Embryonic facial prominence (tissue), 1 donor: ENCODE results near the gene CHDH.
A peak's percentile ranks its signal among the peaks of the same experiment; 100 is the strongest.

Source experiments
- DNase-seq: peaks from one replicate; pipeline ENCODE4 v3.0.0-alpha.2; 2016; ENCODE audit errors: extremely low spot score

Gene CHDH

DNA sequence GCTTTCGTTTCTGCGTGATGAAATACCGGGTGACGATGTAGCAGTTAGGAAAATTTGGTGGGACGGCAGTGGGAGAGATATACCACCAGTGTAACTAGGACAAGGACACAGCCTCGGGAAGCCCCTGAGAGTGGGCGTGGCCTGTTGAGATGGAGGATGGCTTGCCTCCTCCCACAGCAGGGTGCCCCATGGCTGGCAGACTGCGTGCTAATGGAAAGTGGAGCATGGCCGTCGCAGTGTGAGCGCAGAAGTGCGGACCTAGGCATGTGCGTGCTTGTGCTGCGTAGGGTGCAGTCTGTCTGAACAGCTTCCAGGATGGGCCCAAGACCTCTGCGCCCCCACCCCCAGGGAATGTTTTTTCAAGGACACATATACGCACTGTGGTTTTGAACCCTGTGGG, 56.8 kb downstream of the CHDH start:
- no peak for DNase-seq

DNA sequence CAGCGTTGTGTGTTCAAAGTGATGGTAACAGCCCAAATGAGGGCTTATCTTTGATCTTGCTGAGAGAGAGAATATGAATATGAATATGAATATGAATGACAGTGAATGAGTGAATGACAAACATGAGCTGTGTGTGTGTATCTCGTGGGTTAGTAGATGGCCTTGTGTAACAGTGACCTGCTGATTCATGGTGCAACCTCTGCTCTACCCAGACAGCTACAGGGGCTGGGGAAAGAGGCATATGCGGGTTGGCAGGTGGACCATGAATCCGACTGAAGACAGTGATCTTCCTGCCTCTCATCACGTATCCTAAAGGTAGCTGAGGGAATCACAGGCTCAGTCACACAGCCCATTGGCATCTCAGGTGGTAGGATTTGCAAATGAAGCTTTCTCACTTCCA, 58.2 kb downstream of the CHDH start:
- no peak for DNase-seq

DNA sequence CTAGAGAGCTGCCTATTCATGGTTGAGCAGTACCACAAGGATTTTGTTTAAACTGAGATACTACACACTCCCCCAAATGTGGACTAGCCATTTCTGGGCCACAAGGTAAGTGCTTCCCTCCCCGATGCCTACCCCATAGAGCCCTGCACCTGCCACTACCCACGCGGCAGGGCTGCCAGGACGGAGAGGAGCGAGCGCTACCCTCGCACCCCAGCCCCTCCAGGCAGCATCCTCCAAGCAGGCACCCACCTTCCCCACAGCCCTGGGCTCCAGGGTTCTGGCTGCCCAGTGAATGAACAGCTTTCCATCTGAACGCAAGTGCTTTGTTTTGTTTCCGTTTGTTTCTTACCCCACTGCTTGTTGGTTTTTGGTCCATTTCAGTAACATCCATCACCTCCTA, 59.2 kb downstream of the CHDH start:
- no peak for DNase-seq

DNA sequence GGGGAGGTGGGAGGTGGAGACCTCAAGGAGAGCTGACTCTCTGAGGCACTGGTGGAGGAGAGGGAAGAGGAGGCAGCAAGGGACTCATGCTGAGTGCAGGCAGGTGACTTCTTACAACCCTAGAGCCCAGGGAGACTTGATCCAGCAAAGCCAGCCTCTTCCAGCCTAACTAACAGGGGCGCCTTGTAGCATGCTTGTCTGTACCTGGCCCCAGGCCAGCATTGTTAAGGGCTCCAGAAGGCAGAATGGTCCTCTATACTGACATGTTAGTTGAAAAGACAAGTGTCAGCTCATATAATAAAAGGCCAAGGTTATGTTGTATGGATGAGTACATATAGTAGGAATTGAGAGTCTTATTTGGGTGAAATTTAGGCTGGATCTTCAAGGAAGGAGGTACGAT, 65.4 kb downstream of the CHDH start:
- DNase-seq: no peak

DNA sequence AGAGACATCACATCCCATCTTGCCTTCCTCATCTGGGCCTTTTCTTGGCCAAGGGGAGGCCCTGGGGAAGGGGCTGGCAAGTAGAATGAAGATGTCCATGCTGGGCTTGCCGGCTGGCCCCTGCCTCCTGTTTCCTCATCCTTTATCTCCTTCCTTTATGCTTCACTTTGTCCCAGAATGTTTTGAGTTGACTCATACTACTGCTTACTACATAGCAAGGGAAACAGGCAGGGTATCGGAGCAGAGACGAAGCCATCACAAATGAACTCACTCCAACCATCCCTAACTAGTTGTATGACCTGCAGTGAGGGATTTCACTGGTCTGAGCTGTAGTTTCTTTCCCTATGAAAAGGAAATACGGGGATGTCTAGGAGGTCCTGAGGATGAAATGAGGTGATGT, 66.0 kb downstream of the CHDH start:
- no peak for DNase-seq

DNA sequence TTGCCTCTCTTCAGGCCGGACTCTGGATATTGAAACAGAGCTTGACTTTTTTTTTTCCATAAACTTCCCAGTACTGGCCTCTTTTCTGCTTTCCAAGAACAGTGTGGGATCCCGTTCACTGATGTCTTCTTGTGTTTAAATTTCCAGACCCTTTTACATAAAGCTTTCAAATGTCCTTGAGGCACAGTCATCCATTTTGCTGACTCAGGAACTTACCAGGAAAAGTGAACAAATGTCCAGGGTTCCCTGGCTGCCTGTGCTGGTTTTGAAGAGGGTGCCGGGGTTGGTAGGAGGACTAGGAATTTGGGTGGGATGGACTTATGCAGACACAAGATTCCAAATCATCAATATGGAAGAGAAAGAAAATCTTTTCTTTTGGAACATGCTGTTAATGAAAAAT, 68.1 kb downstream of the CHDH start:
- no peak for DNase-seq

DNA sequence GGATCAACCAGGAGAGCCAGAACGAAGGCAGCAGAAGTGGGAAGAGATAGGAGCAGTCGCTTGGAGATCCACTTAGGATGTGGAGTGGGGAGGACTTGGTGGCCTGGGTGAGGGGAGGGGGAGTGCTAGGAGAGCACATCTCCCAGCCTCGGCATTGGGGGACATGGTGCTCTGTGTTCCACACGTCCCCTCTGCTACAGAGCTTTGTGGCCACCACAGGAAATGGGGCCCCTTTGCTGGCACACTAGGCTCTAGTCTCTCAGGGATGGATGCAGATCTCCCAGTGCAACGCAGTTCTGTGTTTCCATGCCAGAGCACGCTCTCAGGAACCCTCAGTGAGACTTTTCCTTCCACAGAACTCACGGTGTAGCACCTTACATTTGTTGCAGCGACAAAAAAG, 68.8 kb downstream of the CHDH start:
- no peak for DNase-seq

DNA sequence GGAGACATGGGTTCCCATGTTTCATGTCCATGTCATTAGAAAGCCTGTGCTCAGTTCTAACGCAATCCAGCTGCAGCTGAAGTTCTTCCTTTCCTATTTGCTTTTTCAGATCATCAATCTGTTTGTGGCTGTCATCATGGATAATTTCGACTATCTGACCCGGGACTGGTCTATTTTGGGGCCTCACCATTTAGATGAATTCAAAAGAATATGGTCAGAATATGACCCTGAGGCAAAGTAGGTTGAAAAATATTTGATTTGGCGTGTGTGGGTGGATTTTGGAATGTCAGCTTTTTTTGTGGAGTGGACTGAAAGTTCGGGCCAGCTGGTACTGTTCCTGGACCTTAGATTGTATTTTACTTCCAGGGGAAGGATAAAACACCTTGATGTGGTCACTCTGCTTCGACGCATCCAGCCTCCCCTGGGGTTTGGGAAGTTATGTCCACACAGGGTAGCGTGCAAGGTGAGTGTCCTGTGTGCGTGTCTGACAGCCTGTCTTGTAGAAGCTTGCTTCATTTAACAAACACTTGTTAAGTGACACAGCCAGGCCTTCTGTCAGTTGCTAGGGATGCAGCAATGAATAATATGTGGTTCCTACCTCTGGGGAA, 69.6 kb downstream of the CHDH start:
- DNase-seq: no peak

DNA sequence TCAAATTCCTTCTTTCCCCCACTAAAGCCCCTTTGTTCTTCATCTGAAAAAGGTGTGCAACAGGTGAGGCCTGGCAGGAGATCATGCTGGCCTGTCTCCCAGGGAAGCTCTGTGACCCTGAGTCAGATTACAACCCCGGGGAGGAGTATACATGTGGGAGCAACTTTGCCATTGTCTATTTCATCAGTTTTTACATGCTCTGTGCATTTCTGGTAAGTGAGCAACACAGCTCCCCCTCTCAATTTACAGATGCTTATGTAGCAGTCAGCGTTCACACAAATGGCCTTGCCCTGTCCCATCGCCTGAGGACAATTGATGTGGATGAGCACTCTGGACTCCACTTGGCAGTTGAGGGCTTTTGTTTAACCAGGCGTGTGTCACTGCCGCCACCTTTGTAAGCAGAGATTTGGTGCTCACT, 70.4 kb downstream of the CHDH start:
- no peak for DNase-seq

DNA sequence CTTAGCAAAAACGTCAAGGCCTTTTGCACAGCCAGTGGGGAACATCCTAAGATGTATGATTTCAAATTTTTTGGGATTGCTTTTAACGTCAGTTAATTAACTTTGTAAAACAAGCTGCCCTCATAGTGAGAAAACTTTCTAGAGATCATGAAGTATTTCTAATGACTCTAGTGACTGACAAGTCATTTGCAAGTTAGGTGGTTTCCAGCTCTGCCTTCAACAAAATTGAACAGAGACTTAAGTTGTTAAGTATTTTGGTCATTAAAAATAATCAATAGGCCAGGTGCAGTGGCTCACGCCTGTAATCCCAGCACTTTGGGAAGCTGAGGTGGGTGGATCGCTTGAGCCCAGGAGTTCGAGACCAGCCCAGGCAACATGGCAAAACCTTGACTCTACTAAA, 71.2 kb downstream of the CHDH start:
- DNase-seq: no peak

DNA sequence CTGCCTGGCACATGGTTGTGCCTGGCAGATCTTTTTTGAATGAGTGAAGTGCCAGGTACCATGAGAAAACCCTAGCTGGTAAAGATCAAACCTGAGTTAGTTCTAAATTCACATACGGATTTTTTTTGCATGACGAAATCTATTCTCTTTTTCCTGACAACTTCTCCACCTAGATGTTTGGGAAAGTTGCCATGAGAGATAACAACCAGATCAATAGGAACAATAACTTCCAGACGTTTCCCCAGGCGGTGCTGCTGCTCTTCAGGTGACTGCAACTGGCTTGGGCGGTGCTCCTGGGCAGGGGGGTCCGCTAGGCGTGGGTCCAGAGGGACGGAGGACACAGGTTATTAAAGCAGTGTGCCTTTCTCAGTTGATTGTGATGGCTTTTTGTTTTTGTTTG, 71.8 kb downstream of the CHDH start:
- DNase-seq: no peak

DNA sequence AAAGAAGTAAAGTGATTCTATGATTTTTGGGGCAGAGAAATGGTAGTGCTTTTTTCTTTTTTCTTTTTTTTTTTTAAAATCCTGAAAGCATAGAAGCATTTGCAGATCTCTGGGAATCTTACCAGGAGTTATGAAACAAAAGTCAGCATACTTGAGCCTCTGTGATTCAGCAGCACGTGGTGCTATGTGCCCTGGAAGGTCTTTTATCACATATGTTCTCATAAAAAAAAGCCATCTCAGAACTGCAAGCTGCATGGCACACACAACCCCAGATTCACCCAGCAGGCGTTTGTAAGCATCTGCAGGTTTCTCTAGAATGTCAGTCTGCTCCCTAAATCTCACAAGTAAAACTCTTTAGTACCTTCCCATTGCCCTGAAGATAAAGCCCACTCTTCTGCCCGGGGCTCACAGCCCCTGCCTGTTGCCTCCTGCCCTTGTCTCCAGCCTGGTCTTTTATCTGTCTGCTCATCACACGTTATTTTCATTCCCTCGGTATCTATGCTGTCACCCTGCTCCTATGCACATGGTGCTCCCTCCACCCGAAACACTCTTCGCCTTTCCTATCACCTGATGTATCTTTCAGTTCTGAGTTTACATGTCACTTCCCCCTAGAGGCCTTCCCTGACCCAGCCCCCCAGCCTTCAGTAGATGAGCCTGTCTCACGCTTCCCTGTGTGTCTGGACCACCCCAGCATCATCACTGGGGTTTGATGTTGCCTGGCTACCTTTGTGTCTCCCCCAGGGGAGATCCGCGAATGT, 72.4 kb downstream of the CHDH start:
- DNase-seq: peak; percentile 24

DNA sequence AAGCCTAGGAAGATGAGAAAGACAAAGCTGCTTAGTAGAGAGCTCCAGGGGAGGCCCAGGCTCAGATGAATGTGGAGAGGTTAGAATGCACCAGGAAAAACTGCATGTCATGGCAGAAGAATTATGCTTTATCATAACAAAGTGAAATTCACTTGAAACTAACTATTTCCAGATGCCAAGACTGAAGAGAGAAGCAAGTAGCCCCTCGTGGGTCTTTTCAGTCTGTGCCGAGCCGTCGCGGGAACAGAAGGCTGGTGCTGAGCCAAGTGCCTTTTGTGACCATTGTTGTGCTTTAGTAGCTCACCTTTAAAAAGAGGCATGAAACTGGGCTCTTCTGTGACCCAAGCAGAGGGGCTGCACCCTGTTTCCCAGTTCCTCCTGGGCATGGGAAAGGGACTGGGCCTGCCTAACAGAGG, 73.2 kb downstream of the CHDH start:
- DNase-seq: peak; percentile 48

DNA sequence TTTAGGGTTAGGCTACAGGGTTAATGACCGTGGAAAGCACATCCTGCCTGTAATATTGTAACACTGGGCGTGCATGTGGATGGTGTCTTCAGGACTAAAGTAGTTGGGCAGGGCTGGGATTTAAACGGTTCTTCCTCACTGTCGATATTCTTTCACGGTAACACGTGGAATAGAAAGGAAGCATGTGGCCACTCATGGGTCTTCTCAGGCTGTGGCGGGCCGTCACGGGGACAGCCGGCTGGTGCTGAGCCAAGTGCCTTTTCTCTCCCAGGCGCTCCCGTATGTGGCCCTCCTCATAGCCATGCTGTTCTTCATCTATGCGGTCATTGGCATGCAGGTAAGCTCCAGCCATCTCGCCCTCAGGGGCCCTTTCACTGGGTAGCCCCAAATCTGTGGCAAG, 73.7 kb downstream of the CHDH start:
- no peak for DNase-seq

DNA sequence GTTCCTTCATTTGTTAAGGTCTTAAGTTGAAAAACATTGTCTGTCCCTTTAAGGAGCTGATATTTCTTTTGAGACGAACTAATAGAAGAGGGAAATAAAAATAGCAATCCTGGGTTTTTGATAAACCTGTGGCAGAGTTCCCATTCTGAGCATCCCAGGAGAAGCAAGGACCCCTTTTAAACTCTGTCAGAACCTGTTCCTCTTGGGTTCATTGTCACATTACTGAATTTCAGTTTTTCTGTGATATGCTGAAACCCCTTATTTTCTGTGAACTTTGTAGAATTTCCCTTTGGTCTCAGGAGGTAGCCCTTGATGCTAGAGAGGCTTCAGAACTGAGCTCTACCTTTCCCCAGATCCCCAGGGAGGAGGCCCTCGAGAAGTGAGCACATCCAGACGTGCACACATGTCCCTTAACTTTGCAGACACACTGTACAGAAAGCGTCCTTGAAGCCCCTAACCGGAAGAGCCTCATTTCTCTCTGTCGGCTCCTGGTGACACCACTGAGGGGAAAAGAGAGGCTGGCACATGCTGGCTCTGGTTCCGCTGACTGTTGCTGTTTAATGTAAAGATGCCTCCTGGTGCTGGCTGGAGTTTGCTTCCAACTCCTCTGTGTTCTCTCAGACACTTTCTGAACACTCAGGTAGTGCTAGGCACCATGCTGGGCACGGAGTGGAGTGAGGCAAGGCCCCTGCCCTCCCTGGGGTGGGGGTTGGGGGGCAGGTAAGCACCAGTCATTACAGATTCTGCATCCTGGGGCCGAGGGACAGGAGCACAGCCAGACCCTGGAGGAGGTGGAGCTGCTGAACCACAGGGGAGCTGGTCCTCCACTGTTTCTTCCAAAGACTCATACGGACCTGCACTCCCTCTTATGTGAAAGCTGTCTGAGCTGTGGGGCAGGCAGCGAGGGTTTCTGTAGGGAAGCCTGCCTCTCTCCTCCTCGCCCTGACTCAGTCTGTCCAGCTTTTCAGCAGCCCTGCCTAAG, 77.5 kb downstream of the CHDH start:
- DNase-seq: no peak

DNA sequence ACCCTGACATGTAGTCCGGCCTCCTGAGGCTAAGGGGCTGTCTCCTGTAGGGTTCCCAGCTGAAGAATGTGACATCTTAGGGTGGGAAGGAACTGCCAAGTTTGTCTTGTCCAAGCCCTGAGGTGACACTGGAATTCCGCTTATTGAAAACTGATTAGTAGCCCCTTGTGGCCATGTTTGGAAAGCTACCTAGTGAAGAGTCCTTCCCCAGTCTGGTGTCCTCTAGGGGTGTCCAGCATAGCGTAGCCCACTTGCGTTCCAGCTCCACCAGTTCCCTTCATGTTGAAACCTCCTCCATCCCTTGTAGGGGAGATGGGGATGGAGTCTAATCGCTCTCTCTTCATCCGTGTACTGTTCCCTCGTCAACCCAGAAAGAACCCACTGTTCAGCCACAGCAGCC, 79.5 kb downstream of the CHDH start:
- no peak for DNase-seq

DNA sequence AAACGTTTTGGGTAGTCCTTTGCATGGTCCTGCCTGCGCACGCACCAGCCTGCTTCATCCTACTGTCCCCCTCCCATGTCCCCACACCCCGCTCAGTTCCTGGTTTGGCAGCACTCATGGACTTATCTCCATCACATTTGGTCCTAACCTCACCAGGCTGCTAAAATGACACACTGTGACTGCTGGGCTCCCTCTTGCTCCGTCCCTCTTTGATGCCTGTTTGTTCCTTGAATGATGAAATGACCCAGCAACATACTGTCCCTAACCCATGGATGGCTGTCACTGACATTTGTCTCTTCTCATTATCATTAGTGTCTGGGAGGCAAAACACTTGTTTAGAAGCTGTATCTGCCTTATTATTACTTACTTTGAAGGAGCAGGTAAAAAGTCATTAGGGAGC, 80.5 kb downstream of the CHDH start:
- no peak for DNase-seq

DNA sequence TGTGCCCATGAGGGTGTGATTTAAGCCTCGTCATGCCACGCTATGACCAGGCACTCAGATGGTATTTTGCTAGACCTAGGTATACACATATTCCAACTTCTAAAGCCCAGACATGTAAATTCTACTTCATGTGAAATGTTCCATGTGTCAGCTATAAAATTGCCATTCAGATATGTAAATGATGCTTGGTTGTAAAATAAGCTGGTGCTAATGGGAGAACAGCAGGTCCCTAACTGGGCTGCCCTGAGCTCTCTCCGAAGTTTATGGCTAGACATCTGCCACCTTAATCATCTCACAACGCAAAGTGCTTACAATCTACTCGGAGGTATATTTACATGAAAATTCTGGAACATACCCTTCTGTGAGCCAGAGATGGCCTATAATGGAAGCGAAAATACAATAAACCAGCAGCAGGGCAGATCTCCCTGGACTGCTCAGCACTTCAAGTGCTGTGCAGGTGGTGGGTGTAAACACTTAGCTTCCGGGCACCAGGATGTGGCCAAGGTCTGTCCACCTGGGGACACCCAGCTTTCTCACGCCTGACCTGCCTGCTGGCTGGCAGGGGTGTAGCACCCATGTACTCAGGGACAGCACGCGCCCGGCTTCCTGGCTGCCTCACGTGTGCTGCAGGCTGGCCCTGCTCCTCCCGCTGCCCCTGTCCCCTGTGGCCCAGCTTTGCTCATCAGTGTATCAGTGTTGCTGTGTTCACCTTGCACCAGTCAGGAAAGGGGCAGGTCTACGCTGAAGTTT, 82.0 kb downstream of the CHDH start:
- no peak for DNase-seq

DNA sequence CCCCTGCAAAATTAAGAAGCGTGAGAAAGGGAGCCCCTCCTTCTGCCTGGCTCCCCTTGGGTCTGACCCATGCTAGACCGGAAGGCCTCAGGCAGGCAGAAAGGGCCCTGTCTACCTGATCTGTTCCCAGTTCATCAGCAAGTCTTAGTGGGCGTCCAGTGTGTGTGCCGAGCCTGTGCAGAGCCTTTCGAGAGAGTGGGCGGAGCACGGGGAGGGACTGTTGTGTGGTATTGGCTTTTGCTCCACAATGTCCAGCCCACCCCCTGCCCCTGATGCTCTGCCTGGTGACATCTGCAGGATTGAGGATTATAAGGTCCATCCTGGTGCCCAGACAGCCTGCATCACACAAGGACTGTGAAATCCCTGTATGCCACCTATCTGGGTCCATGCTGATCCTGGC, 82.9 kb downstream of the CHDH start:
- no peak for DNase-seq
